Testis (tissue), 3 donors: ENCODE measurements around the gene OR1S1. TPM values are rescaled to one million over a fixed set of nuclear protein-coding genes. Genes with fewer than 3 reads are reported as not detected.

Source experiments
- DNase-seq: peaks from one replicate; pipeline ENCODE4 v3.0.0-alpha.2; 2019
- H3K27ac ChIP-seq, 2 donors: fragments of 200-600 bp; sonication (generic); one replicate each; pipeline ENCODE4 v1.5.1; 2019
- H3K27me3 ChIP-seq: fragments of 200-600 bp; sonication (generic); one replicate; pipeline ENCODE4 v1.5.1; 2019
- H3K36me3 ChIP-seq: fragments of 200-600 bp; sonication (generic); one replicate; pipeline ENCODE4 v1.5.1; 2017; ENCODE audit warnings: low read depth; ENCODE audit errors: missing control alignments
- H3K4me1 ChIP-seq: fragments of 200-600 bp; sonication (generic); one replicate; pipeline ENCODE4 v1.5.1; 2019
- H3K4me3 ChIP-seq, 2 donors: fragments of 200-600 bp; sonication (generic); one replicate each; pipeline ENCODE4 v1.5.1; 2017 to 2019
- H3K9me3 ChIP-seq: fragments of 200-600 bp; sonication (generic); one replicate; pipeline ENCODE4 v1.5.1; 2017
- POLR2A ChIP-seq: fragments of 450-650 bp; IDR thresholded peaks from one replicate; pipeline ENCODE4 v1.6.1; 2017; ENCODE audit warnings: antibody characterized with exemption, mild to moderate bottlenecking, moderate library complexity
- WGBS, 2 donors: methylation state at CpG; one replicate each; pipeline ENCODE4 v1.1.5; 2018; 5-methylcytosine and 5-hydroxymethylcytosine counted together
- intact Hi-C: fragments of 100-400 bp; cut with DNase I; formaldehyde crosslinking; loops from one replicate; pipeline ENCODE4 v1.15.1; 2023; ENCODE audit warnings: low total_unique reads
- polyA plus RNA-seq: library from polyadenylated mRNA; stranded (reverse); fragments of 350-450 nt; fragmentation: Illumina TruSeq; extraction: RNeasy Lipid Tissue Mini Kit (QIAGEN cat#74804); gene quantifications from one replicate; pipeline ENCODE4 v1.2.3, GENCODE V29; 2014; ENCODE audit warnings: low read depth, low replicate concordance; ENCODE audit not compliant: insufficient read depth
- total RNA-seq, 2 donors: library from RNA; depleted of rRNA; stranded (reverse); fragments of >200 nt; gene quantifications; one replicate each; pipeline ENCODE4 v1.2.3, GENCODE V29; 2016
- TF ChIP-seq, protein P1 (sequence below), 3 experiments: fragments of 450-650 bp in 2 of 3; fragments of 200-600 bp in 1 of 3; sonication (generic) in 1 of 3; IDR thresholded peaks; one replicate each; pipeline ENCODE4 v1.5.1; 2016 to 2019; ENCODE audit warnings: antibody characterized with exemption in 3 of 3, mild to moderate bottlenecking in 2 of 3, moderate library complexity in 1 of 3

Gene OR1S1
- total and polyA plus RNA-seq, 3 donors from 2014 or later: not detected

DNA sequence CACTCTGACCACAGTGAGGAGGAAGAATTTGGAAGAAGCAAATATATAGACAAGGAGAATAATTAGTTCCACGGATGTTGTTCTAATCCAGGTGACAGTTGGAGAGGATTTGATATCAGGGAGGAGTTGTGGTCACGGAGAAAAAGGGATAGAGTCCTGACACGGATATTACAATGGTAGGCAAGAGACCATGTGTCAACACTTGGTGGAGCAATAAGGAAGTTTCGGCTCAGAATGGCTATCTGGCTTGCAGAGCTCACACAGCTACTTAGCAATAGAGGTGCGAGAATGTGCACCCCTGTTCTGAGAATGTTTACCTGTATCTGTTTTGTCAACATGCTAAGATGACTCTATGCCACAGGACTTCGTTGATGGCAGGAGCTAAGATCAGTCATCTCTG, 34.1 kb upstream of the OR1S1 start:
- intact Hi-C loops: no loop called here
- Histone ChIP-seq H3K27ac (no peak overlapping the region), H3K4me3 (no peak overlapping the region), H3K4me1 (no peaks in the 10 kb centered on the region), H3K9me3 (no peaks in the 10 kb centered on the region), H3K36me3 (no peaks in the 10 kb centered on the region), H3K27me3 (no peaks in the 10 kb centered on the region)
- DNase-seq: no peak
- 89% methylated on average over 6 of the region's 6 CpGs for WGBS, 2 donors
- TF ChIP-seq, protein P1, sequence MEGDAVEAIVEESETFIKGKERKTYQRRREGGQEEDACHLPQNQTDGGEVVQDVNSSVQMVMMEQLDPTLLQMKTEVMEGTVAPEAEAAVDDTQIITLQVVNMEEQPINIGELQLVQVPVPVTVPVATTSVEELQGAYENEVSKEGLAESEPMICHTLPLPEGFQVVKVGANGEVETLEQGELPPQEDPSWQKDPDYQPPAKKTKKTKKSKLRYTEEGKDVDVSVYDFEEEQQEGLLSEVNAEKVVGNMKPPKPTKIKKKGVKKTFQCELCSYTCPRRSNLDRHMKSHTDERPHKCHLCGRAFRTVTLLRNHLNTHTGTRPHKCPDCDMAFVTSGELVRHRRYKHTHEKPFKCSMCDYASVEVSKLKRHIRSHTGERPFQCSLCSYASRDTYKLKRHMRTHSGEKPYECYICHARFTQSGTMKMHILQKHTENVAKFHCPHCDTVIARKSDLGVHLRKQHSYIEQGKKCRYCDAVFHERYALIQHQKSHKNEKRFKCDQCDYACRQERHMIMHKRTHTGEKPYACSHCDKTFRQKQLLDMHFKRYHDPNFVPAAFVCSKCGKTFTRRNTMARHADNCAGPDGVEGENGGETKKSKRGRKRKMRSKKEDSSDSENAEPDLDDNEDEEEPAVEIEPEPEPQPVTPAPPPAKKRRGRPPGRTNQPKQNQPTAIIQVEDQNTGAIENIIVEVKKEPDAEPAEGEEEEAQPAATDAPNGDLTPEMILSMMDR (IDR thresholded peaks at IDR 0.05): no peak
- TF ChIP-seq POLR2A: no peak

DNA sequence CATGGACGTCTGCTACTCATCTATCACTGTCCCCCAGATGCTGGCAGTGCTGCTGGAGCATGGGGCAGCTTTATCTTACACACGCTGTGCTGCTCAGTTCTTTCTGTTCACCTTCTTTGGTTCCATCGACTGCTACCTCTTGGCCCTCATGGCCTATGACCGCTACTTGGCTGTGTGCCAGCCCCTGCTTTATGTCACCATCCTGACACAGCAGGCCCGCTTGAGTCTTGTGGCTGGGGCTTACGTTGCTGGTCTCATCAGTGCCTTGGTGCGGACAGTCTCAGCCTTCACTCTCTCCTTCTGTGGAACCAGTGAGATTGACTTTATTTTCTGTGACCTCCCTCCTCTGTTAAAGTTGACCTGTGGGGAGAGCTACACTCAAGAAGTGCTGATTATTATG, 32.9 kb upstream of the OR1S1 start:
- no peaks in the 10 kb centered on the region for H3K9me3 ChIP-seq
- TF ChIP-seq POLR2A: no peak
- TF ChIP-seq, protein P1 (IDR thresholded peaks at IDR 0.05): no peak
- DNase-seq: no peak
- H3K27me3 ChIP-seq: no peaks in the 10 kb centered on the region
- H3K36me3 ChIP-seq: no peaks in the 10 kb centered on the region
- WGBS, 2 donors: 75 to 79% methylated on average over 7 of the region's 7 CpGs
- no peak overlapping the region for H3K27ac ChIP-seq
- no peaks in the 10 kb centered on the region for H3K4me1 ChIP-seq
- intact Hi-C loops: no loop called here
- H3K4me3 ChIP-seq: no peak overlapping the region

- H3K27ac ChIP-seq: no peak overlapping the region
- H3K27me3 ChIP-seq: no peaks in the 10 kb centered on the region
- no peaks in the 10 kb centered on the region for H3K9me3 ChIP-seq
- no peak for DNase-seq
- H3K4me3 ChIP-seq: no peak overlapping the region
- TF ChIP-seq, protein P1 (IDR thresholded peaks at IDR 0.05): no peak
- no peak for TF ChIP-seq POLR2A
- H3K36me3 ChIP-seq: no peaks in the 10 kb centered on the region
- intact Hi-C loops: no loop called here
- WGBS, 2 donors: 87 to 94% methylated on average over 4 of the region's 4 CpGs
- H3K4me1 ChIP-seq: no peaks in the 10 kb centered on the region
These were observed 25.6 kb upstream of the OR1S1 start for GRCh38 chr11:58186938-58187337.

DNA sequence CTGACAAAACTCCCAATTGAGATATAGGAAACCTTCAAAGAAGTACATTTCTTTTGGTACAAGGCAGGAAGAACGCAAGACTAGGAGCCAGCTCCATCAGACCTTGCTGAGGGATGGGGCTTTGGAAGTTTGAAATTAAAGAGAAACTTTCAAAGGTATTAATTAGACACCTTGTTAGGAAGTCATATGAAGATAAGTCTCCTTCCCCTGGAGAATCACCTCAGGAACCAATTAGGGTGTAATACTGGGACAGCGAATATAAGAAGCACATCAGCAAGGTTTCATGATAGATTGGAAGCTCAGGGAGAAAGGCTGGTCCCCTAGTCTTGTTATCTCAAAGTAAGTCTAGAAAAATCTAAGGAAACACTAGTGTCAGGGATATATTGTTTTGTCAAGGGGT, 23.8 kb upstream of the OR1S1 start, which contains the start of gene OR9Q2:
Gene OR9Q2 (plus strand): TSS at position 301 of the 400 bp plus-strand sequence. CDS start 1,421 bp downstream, outside the sequence.
- no peaks in the 10 kb centered on the region for H3K36me3 ChIP-seq
- no peaks in the 10 kb centered on the region for H3K9me3 ChIP-seq
- 89 to 91% methylated on average over 2 of the region's 2 CpGs for WGBS, 2 donors
- no peak for DNase-seq
- TF ChIP-seq POLR2A: no peak
- TF ChIP-seq, protein P1 (IDR thresholded peaks at IDR 0.05): no peak
- H3K27ac ChIP-seq: no peak within 1 kb of the TSS
- no peak within 1 kb of the TSS for H3K4me3 ChIP-seq
- H3K27me3 ChIP-seq: no peaks in the 10 kb centered on the region
- no peaks in the 10 kb centered on the region for H3K4me1 ChIP-seq
- intact Hi-C loops: no loop called here

DNA sequence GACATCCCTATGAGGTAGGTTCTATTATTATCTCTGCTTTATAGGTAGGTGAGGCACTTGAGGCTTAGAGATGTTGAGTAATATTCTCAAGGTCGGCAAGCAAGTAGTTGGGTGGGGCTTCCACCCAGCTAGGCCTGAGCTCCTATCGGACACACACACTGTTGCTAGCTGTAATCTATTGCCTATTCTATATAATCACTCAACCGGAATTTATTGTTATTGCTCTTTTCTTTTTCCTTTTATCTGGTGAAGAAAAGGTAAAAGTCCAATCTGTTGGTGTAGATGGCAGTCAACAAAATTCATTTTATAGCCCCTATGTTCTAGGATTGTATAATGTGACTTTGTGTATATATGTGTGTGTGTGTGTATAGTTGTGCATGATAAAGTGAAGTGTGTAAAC, 20.3 kb upstream of the OR1S1 start:
- no peaks in the 10 kb centered on the region for H3K9me3 ChIP-seq
- no peaks in the 10 kb centered on the region for H3K4me1 ChIP-seq
- H3K4me3 ChIP-seq: no peak overlapping the region
- TF ChIP-seq POLR2A: no peak
- TF ChIP-seq, protein P1 (IDR thresholded peaks at IDR 0.05): no peak
- WGBS, 2 donors: 70% methylated on average over 3 of the region's 3 CpGs
- H3K36me3 ChIP-seq: no peaks in the 10 kb centered on the region
- no peaks in the 10 kb centered on the region for H3K27me3 ChIP-seq
- no peak for DNase-seq
- H3K27ac ChIP-seq: no peak overlapping the region
- intact Hi-C loops: no loop called here
